Fibroblast of lung (primary cell): ENCODE measurements around the gene CENPX.

Experiments used
- CTCF ChIP-seq, 2 donors: IDR thresholded peaks in 1 of 2; conservative IDR thresholded peaks in 1 of 2; 1 replicate in 1 of 2; 2 replicates in 1 of 2; pipeline ENCODE4 v1.5.1; 2011 to 2012; ENCODE audit warnings: low read length in 2 of 2, control low read depth in 1 of 2, inconsistent platforms in 1 of 2, low read depth in 1 of 2, mild to moderate bottlenecking in 1 of 2
- EZH2 ChIP-seq: IDR thresholded peaks from 2 replicates; pipeline ENCODE4 v1.5.1; 2012; ENCODE audit warnings: low read length, control low read depth, mild to moderate bottlenecking; ENCODE audit errors: missing control alignments

GRCh38 chr17:82009413-82009812, 13.3 kb downstream of the CENPX start:
- no peak for TF ChIP-seq CTCF (conservative IDR thresholded peaks at IDR 0.05 in 1 of 2, IDR thresholded peaks at IDR 0.05 in 1 of 2; ENCODE audit: low read depth in 1 of 2, low read length in 2 of 2)
- no peak for TF ChIP-seq EZH2
